ENCODE results near the gene PDPR.
"Not testable (repeated sequence)": the region's sequence is repeated elsewhere in the genome, so short reads cannot be mapped to it uniquely, and the experiment has no call there.

- not testable (repeated sequence) for TF ChIP-seq CTCF (IDR thresholded peaks at IDR 0.05 in 4 of 5, conservative IDR thresholded peaks at IDR 0.05 in 1 of 5); POLR2A (IDR thresholded peaks at IDR 0.05)
Measured at GRCh38 chr16:70199170-70199569, 85.0 kb downstream of the PDPR start.
